Stimulated activated CD8-positive, alpha-beta memory T cell treated with anti-CD3 and anti-CD28 coated beads, Interleukin-7, amount 100 ng/mL, for 24 hours (primary cell): Measurements from ENCODE around the gene DIAPH2.
"Not testable (repeated sequence)": the region's sequence is repeated elsewhere in the genome, so short reads cannot be mapped to it uniquely, and the experiment has no call there.

Experiments
- DNase-seq: peaks from one replicate; pipeline ENCODE4 v3.0.0-alpha.2; 2020; ENCODE audit warnings: low read depth

The DIAPH2 gene

DNA sequence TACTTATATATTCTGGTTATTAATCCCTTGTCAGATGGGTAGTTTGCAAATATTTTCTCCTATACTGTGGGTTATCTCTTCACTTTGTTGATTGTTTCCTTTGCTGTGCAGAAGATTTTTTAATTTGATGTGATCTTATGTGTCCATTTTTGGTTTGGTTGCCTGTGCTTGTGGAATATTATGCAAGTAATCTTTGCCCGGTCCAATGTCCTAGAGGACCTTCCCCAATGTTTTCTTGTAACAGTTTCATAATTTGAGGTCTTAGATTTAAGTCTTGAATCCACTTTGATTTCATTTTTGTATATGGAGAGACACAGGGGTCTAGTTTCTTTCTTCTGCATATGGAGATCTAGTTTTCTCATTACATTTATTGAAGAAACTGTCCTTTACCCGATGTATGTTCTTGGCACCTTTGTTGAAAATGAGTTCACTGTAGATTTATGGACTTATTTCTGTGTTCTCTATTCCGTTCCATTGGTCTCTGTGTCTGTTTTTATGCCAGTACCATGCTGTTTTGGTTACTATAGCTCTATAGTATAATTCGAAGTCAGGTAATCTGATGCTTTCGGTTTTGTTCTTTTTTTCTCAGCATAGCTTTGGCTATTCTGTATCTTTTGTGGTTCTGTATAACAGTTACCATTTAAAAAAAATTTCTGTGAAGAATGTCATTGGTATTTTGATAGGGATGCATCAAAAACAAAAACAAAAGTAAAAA is 34.7 kb downstream of the DIAPH2 start:
- no peak for DNase-seq

DNA sequence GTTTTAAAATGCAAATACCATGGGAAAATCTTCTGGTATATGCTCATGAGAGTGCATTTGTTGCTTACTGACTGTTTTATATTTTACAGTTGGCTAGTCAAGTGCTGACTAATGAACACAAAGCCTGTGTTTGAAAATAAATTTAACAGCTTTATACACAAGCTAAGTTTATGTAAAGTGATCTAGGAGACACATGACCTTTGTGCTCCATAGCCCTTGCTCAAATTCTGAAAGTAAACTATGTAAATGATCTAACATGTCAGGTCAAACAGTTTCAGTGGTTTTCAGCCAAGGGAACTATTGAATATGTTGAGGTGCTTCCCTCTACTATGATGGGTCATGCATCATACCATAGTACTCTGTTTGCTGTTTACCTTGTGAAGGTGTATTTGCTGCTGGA is 36.7 kb downstream of the DIAPH2 start:
- DNase-seq, result no peak

DNA sequence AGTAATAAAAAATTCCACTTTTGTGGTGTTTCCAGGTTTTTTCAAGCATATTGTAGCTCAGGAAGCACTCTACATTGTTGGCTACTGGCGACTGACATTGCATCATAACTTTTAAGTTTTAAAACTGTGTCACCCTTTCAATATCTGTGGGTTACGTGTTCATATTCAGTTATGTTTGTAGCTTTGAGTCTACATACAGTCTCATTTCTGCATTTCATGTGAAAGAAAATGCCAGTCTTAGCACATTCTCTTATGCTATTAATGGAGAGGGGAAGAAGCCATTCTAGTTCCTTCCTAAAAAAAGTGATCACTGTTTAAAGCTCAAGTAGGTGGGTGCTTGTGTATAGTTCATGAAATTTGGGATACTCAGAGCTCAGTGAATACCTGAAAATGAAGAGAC is 38.1 kb downstream of the DIAPH2 start:
- no peak for DNase-seq

DNA sequence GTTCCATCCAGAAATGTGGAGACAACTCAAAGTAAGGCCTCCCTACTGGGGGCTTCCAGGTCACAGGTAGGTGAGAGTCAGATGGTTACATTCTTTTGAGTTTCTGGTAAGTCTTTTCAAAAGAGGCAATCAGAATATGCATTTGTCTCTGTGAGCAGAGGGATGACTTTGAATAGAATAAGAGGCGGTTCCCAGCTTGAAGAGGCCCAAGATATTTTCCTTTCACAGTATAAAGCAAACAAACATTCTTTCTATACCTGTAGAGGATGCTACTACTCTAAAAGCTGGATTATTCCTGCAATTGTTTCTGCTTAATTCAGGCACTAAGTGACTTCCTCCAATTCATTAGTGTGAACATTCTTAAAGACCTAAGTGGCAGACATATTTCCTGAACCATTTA is 44.4 kb downstream of the DIAPH2 start:
- DNase-seq, result no peak

DNA sequence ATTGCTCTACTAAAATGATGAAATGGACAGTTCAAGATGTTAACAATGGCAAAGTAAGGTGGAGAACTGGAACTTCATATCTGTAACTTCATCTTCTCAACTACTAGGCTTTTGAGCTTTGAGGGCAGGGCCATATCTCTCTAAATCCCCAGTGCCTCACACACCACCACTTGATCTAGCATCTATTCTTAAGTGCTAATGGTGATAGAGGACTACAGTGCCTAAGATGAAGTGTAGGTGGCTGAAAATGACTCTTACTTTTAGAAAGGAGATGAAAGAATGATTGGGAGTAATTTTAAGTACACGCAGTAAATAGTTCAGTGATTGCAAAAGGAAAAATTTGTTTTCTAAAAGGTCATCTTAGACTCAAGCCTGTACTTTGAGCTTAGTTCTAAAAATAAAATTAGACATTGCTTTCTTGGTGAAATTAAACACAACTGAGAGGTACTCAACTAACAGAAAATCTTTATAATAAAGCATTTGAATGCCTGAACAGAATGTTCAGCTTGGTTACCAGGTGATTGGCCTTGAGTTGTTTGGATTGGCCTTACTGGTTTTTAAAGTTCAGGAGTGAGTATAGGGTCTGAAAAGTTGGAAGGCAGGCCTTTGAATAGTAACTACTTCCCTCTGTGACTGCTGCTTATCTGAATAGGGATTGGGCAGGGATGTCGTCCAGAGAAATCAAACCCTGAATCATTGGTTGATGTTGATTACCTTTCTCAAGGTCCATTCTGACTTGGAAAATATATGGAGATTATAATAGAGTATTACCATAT is 45.4 kb downstream of the DIAPH2 start:
- DNase-seq, result no peak

DNA sequence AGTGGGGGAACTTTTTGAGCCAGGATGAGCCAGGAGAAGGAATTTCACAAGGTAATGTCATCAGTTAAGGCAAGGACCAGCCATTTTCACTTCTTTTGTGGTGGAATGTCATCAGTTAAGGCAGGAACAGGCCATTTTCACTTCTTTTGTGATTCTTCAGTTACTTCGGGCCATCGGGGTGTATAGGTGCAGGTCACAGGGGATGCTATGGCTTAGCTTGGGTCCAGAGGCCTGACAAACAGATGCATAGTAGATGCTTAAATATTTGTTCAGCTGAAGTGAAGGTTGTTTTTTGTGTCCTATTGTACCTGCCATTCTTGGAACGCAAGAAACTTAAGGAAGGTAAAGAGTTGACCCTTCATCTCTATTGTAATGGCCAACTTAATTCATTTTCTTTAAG is 46.4 kb downstream of the DIAPH2 start:
- DNase-seq, result not testable (repeated sequence)

DNA sequence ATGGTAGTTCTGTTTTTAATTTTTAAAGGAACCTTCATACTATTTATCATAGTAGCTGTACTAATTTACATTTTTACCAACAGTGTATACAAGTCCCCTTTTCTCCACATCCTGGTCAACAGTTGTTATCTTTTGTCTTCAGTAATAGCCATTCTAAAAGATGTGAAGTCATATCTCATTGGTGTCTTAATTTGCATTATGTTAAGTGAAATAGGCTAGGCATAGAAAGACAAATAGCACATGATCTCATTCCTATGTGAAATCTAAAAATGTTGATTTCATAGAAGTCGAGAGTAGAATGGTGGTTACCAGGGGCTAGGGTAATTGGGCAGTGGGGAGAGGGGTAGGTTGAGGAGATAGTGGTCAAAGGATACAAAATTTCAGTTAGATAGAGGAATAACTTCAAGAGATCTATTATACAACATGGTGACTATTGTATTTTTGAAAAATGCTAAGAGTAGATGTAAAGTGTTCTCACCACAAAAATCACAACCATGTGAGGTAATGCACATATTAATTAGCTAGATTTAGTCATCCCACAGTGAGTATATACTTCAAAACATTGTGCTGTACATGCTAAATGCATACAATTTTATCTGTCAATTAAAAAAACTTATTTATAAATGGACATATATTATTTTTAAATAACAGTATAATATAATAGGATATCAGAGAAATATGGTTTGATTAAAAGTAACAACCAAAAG is 58.9 kb downstream of the DIAPH2 start:
- no peak for DNase-seq

DNA sequence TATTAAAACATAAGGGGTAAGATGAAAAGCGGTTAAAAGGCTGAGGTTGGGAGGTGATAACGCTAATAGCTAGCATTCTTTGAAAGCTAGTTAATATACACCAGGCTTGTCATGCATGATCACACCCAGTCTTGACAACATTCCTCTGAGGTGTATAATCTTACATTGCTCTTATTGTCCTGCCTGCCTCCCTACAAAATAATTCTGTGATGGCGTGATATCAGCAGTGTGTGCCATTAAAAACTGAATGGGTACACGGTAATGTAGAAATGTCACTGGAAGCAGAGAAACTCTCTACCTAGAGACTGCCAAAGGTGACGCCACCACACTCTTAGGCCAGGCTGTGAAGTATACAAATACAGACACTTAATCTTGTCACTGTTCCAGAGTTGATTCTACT is 68.1 kb downstream of the DIAPH2 start:
- no peak for DNase-seq

DNA sequence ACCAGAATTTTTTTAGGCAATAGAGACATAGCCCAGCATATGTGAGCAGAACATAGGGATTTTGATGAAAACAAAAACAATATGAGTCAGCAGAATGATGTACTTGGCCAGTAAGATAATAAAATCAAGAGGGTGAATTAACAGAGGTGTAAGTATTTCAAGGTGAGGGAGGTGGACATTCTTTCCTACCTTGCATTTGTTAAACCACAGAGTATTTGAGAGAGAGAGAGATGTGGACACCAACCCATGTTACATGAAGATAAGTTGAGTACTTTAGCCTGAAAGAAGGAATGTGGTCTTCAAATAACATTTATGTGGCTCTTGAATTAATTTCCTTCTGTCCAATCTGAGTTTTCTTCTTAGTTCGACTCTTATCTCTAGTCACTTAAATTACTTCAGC is 68.6 kb downstream of the DIAPH2 start:
- DNase-seq, result no peak

DNA sequence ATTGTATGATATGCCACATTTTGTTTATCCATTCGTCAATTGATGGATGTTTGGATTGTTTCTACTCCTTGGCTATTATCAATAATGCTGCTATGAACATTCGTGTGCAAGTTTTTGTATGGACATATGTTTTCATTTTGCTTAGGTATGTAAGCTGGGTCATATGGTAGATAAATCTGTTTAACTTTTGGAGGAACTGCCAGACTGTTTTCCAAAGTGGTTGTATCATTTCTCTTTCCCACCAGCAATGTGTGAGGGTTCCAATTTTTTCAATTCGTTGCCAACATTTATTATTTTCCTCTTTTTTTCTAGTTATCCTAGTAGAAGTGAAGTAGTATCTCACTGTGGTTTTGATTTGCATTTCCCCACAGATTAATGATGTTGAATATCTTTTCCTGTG is 71.8 kb downstream of the DIAPH2 start:
- no peak for DNase-seq

DNA sequence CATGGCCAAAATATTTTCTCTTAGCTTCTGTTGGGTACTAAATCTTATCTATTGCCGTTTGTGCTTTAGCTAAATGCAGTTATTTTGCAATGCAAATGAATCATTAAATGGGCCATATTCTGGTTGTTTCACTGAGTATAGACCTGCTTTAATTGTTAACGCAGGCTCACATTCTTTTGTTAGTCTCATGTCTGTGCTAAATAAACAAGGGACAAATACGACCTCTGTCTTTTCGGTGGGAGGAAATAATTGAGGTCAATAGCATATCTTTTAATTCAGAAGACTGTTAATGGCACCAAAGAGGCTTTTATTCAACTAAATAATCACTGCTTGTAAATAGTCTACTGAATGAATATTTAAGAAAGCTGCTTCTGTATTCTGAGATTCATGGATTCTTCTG is 76.9 kb downstream of the DIAPH2 start:
- DNase-seq, result no peak

DNA sequence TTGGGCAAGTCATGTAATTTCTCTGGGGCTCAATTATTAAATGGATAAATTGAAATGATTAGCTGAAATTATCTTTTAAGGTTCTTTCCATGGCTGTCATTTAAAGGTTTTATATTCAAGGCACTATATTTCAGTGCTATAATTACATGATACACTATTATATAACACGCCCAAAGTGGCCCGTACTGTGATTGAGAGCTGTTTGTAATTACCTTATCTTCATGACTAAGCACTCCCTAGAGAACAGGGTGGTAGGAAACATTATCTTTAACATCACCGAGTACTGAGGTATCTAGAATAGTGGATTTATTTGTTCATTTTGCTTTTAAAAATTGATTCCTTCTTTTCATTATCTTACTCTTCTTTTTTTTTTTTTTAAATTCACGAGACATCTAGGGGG is 79.0 kb downstream of the DIAPH2 start:
- no peak for DNase-seq

DNA sequence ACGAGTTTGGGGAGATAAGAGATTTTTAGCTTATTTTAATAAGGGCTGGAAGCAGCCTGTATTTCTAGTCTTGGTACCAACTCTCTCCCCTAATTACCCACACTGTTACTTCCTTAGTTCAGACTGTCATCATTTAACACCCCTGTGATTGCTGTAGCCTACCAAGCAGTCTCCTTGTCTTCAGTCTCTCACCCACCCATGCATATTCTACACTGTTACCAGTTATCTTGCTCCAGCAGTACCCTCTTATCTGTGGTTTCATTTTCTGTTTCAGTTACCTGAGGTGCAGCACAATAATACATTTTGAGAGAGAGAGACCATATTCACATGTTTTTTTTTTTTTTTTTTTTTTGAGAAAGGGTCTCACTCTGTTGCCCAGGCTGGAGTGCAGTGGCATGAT is 80.2 kb downstream of the DIAPH2 start:
- no peak for DNase-seq

DNA sequence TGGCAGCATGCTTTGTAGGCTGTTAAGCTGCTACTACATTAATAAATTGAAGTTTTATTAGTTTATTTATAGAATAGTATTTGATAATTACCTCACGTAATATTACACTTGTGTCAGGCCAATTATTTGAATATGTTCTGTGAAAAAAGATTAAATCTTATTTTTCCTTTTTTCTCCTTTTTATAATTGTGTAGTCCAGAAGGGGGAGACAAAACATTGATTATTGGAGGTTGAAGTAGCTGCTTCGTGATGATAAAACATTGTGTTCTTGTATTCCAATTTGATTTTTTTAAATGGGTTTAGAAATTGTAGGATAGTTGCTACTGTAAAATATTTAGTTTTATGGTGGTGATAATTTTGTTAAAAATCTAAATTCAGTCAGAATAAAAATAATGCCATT is 85.7 kb downstream of the DIAPH2 start:
- DNase-seq, result no peak

DNA sequence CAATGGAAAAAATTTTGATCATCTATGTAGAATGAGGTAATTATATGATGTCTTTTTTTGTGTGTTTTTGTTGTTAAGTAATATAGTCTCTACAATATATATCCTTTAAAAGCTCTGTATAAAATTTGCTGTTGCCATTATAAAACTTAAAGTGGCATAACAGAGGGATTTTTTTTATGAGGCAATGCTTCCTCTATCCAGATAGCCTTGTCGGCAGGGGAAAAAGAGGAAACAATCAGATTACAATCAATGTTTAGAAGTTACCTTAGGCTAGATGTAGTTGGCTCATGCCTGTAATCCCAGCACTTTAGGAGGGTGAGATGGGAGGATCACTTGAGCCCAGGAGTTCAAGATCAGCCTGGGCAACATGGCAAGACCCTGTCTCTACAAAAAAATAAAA is 86.8 kb downstream of the DIAPH2 start:
- DNase-seq, result no peak

DNA sequence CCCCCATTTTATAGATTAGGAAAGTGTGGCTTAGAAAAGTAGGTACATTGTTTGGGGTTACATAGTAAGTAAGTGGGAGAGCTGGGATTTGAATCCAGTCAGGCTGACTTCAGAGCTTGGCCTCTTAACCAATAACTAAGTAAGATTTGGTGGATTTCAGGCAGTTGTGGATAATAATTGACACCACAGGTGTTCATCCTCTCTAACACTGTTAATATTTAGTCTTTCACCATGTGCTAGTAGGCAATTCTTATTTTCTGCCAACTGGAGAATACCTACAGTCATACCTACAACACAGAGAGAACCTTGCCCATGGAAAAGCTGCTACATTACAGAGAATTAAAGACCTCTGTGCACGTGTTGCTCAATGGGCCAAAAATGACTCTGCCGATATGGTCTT is 89.5 kb downstream of the DIAPH2 start:
- no peak for DNase-seq

DNA sequence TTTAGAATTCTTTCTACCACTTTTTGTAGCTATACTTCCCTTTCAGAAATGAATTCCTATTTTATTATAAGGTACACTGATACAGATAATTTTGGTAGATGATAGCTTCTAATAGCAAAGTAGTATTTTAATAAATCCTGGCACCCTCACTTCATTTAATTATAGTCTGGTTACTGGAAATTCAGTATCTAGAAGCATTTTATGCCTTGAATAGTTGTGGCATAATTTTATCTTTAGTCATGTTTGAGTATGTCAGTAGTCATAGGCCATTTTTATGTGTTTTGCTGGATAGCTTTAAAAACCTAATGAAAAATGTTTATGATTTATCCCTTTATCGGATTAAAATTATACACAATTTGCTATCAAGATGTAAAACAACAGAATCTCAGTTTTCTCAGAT is 92.3 kb downstream of the DIAPH2 start:
- no peak for DNase-seq

DNA sequence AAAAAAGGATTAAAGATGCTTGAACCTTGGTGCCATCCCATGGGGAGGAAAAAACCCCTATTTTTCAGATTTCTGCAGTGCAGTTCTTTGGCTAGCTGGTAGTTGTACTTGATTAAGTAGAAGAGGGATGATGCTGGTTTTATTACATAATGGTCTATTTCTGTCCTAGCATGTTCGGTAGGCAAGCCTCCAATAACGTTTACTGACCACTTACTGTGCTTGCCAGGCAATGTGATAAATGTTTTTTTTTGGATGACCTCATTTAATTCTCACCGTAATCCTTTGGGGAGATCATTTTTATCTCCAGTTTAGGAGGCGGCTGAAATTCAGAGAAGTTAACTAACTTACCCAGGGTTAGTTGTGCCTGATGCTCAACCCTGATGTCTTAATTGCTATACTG is 106.9 kb downstream of the DIAPH2 start:
- DNase-seq, result no peak

DNA sequence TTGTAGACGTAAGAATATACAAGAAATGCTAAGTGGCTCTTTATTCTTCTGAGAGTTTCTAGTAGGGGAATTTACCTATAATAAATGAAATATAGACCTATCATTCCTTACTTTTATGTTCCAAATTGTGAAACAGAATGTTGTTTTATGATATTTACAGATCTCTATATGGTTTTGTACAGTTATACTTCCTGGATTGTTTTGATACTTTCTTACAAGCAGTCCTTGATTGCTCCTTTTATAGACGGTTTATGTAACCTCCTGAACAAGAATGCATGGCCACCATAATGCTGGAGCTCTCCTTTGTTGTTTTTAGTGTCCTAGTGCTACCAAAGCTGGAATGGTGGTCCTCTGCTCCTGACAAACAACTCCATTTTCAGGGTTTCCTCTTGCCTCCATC is 107.4 kb downstream of the DIAPH2 start:
- DNase-seq, result no peak

DNA sequence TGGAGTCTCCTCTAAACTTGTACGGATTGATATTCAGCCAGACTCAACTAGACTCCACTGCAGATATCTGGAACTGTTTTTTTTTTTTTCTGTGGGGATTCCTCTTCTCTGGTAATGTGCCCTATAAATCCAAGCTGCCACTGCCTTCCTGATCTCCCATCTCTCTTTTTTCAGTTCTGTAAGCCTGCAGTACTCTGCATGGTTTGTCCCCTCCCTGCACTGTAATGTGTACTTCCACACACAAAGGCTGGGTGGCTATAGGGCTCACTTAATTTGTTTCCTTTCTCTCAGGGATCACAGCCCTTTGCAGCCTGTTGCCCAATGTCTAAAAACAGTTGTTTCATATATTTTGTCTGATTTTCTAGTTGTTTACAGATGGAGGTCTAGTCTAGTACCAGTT is 114.3 kb downstream of the DIAPH2 start:
- no peak for DNase-seq

DNA sequence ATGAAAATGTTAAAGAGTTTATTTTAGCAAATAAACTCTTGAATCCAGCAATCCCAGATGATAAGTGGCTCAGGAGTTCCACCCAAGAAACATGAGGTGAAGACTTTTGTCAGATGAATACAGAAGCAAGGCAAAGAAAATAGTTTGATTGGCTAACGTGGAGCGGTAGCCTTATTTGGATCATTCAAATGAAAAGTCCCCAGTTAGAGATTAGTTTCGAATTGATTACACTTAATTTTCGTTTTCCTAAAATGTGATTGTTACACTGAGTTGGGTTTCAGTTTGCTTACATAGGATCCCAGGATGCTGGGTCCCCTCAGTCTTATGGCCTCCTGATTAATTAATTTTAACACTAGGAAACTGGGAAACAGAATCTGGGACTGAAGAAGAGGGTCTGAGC is 122.7 kb downstream of the DIAPH2 start:
- DNase-seq, result no peak

DNA sequence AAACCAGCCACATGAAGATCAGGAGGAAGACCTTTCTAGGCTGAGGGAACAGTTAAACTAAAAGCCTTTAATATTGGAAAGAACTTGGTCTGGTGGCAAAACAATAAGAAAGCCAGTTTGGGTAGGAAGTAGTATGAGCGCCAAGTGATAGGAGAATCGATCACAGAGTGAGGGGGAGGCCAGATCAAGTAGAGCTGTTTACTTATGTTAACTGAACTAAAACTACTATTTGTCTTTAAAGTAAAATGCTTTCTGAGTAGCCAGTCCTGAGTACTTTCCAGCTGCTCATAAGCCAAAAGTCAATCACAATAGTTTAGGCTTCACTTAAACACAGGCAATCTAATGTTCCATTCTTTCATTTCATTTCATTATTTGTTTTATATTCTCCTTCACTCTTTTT is 136.3 kb downstream of the DIAPH2 start:
- DNase-seq, result no peak

DNA sequence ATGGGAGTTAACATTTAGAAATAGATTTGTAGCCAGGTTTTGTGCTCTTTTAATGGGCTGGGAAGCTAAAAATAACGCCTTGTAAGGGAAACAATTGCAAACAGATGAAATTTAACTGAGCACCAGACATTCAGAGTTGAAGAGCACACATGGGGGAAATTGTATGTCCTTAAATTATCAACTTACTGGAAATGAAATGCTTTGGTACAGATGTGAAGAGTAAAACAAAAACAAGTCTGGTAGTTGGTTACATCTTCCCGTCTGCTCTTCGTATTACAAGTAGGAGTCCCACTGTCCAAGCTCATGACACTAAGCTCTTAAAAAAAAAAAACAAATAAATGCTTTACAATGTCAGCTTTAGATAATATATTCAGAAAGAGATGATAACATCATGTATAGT is 139.5 kb downstream of the DIAPH2 start:
- no peak for DNase-seq
